Measurements from ENCODE around the gene SLC25A34.
"Not testable (repeated sequence)": the region's sequence is repeated elsewhere in the genome, so short reads cannot be mapped to it uniquely, and the experiment has no call there.

Gene SLC25A34

DNA sequence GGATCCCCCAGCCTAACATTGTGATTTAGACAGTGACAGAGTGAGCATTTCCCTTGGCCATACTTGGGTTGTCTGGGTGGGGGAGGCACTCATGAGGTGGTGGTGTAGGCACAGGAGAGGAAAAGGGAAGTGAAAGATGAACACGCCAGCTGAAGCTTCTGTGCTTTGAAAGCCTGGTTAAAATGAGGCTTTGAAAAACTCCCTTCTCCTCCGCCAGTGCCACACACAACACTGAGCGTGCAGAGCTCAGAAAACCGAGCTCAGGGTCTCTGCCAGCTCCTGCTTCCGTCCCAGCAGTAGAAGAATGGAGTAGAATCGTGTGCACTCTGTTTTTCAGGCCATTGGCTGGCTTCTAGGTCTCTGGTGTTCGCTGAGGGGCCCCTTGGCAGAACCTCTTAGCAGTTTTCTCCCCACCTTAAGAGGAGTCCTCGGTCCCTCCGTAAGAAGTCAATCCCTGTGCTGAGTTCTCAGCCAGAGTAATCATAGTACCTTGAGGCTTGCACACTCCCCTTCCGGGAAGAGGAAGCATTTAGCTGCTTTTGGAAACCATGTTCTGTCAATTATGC lies 39.0 kb upstream of the SLC25A34 start:
- DNase-seq (ENCODE audit: low read depth): no peak
- H3K4me3 ChIP-seq (ENCODE audit: low read depth, low read length): no peak overlapping the region
- TF ChIP-seq, protein P1, sequence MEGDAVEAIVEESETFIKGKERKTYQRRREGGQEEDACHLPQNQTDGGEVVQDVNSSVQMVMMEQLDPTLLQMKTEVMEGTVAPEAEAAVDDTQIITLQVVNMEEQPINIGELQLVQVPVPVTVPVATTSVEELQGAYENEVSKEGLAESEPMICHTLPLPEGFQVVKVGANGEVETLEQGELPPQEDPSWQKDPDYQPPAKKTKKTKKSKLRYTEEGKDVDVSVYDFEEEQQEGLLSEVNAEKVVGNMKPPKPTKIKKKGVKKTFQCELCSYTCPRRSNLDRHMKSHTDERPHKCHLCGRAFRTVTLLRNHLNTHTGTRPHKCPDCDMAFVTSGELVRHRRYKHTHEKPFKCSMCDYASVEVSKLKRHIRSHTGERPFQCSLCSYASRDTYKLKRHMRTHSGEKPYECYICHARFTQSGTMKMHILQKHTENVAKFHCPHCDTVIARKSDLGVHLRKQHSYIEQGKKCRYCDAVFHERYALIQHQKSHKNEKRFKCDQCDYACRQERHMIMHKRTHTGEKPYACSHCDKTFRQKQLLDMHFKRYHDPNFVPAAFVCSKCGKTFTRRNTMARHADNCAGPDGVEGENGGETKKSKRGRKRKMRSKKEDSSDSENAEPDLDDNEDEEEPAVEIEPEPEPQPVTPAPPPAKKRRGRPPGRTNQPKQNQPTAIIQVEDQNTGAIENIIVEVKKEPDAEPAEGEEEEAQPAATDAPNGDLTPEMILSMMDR (conservative IDR thresholded peaks at IDR 0.05; ENCODE audit: low read depth, low read length): no peak

DNA sequence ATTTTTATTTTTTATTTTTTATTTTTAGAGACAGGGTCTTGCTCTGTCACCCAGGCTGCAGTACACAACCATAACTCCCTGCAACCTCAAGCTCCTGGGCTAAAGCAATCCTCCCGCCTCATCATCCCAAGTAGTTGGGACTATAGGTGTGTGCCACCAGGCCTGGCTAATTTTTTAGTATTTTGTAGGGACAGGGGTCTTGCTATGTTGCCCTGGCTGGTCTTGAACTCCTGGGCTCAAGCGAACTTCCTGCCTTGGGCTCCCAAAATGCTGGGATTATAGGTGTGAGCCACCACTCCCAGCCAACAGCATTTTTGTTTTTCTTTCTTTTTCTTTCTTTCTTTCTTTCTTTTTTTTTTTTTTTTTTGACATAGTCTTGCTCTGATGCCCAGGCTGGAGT lies 37.9 kb upstream of the SLC25A34 start:
- DNase-seq (ENCODE audit: low read depth): no peak
- H3K4me3 ChIP-seq (ENCODE audit: low read depth, low read length): no peak overlapping the region
- TF ChIP-seq, protein P1 (conservative IDR thresholded peaks at IDR 0.05; ENCODE audit: low read depth, low read length): no peak

DNA sequence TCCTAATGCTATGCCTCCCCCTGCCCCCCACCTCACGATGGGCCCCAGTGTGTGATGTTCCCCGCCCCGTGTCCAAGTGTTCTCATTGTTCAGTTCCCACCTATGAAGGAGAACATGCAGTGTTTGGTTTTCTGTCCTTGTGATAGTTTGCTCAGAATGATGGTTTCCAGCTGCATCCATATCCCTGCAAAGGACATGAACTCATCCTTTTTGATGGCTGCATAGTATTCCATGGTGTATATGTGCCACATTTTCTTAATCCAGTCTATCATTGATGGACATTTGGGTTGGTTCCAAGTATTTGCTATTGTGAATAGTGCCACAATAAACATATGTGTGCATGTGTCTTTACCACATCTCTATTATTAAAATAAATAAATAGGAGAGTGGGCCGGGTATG lies 36.7 kb upstream of the SLC25A34 start:
- not testable (repeated sequence) for H3K4me3 ChIP-seq (ENCODE audit: low read depth, low read length); DNase-seq (ENCODE audit: low read depth)

DNA sequence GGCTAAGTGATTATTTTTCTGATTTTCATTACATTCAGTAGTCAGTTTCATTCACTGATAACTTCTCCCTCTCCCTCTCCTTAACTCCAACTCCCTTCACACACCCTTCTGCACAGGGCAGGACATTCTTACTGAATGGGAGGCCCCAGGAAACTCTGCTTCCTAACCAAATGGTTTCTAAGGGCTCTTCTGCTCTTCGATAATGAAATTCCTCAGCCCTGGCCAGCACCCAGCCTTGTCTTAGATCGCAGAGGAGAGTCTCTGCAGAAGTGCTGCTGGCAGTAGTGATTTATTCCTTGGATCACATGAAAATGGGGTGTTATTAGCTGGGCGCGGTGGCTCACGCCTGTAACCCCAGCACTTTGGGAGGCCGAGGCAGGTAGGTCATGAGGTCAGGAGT lies 35.5 kb upstream of the SLC25A34 start:
- TF ChIP-seq, protein P1 (conservative IDR thresholded peaks at IDR 0.05; ENCODE audit: low read depth, low read length): no peak
- DNase-seq (ENCODE audit: low read depth): peak; percentile 67
- H3K4me3 ChIP-seq (ENCODE audit: low read depth, low read length): no peak overlapping the region

DNA sequence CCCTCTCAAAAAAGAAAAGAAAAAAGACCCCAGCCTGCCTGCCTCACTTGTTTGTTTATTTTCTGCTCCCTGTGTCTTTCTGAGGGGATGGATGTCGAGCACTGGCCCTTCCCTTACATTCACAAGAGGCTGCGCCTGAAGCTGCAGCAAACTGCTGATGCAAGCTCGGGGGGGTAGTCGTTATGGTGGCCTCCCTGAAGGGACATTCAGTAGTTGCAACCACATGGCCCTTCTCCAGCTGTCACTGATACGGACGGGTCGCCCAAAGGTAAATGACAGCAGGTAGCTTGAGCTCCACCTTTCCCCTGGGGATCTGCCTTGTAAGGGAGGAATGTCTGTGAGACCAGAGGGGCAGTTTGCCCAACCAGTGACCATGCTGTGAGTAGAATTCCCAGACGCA lies 34.3 kb upstream of the SLC25A34 start:
- no peak for DNase-seq (ENCODE audit: low read depth)
- no peak overlapping the region for H3K4me3 ChIP-seq (ENCODE audit: low read depth, low read length)
- TF ChIP-seq, protein P1 (conservative IDR thresholded peaks at IDR 0.05; ENCODE audit: low read depth, low read length): no peak

DNA sequence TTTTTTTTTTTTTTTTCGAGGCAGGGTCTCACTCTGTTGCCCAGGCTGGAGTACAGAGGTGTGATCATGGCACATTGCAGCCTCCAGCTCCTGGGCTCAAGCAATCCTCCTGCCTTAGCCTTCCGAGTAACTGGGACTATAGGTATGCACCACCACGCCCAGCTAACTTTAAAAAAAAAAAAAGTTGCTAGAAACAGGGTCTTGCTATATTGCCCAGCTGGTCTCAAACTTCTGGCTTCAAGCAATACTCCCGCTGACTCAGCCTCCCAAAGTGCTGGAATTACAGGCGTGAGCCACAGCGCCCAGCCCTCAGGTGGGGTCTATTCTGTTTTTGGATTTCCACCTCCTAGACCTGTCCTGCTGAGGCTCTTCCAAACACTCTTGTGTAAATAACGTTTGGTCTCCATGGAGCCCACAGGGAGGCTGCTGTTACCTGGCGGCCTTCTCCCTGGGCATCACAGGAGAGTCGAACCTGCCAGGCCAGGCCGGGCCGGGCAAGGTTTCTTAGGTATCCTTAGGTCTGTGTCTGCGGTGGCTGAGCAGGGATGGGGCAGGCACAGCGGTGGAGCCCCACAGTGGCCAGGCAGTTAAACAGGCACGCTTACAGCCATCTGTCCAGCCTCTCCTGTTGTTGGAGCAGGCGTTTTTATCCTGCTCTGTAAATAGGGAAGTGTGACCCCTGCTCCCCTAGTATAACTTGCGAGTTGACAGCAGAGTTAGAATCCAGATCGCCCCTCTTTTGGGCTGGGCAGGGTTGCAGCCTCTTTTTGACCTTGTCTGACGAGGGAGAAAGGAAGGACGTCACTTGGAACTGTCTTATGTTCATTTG lies 33.1 kb upstream of the SLC25A34 start:
- DNase-seq (ENCODE audit: low read depth): no peak
- H3K4me3 ChIP-seq (ENCODE audit: low read depth, low read length): no peak overlapping the region
- TF ChIP-seq, protein P1 (conservative IDR thresholded peaks at IDR 0.05; ENCODE audit: low read depth, low read length): peak; percentile 45

DNA sequence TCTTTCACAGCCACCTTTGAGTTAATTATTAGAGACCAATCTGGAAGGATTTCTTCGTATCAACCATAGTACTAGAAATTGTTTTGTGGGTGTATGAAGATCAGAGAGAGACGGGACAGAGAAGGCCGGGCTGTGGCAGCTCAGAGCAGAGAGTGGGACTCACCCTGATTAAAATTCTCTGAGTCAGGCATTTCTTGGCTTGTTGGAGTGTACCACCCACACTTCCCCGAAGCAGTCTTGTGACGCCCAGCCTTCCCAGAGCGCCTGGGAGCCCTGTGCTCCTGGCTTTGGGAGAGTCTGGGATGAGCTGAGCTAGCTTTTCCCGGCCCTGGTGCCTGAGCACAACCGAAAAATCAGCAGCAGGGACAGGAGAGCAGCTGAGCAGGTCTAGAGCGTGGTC lies 32.5 kb upstream of the SLC25A34 start:
- TF ChIP-seq, protein P1 (conservative IDR thresholded peaks at IDR 0.05; ENCODE audit: low read depth, low read length): no peak
- DNase-seq (ENCODE audit: low read depth): peak; percentile 80
- H3K4me3 ChIP-seq (ENCODE audit: low read depth, low read length): no peak overlapping the region
